GM10266 (cell line): ENCODE data around the gene AKT1.

Experiments
- DNase-seq: peaks from one replicate; pipeline ENCODE4 v3.0.0; 2012; ENCODE audit errors: extremely low spot score
- TF ChIP-seq, protein P1 (sequence below): IDR thresholded peaks from 2 replicates; pipeline ENCODE4 v1.5.1; 2012; ENCODE audit warnings: mild to moderate bottlenecking, low read depth; ENCODE audit not compliant: control insufficient read depth, insufficient read depth; ENCODE audit errors: missing control alignments

AKT1 gene

DNA sequence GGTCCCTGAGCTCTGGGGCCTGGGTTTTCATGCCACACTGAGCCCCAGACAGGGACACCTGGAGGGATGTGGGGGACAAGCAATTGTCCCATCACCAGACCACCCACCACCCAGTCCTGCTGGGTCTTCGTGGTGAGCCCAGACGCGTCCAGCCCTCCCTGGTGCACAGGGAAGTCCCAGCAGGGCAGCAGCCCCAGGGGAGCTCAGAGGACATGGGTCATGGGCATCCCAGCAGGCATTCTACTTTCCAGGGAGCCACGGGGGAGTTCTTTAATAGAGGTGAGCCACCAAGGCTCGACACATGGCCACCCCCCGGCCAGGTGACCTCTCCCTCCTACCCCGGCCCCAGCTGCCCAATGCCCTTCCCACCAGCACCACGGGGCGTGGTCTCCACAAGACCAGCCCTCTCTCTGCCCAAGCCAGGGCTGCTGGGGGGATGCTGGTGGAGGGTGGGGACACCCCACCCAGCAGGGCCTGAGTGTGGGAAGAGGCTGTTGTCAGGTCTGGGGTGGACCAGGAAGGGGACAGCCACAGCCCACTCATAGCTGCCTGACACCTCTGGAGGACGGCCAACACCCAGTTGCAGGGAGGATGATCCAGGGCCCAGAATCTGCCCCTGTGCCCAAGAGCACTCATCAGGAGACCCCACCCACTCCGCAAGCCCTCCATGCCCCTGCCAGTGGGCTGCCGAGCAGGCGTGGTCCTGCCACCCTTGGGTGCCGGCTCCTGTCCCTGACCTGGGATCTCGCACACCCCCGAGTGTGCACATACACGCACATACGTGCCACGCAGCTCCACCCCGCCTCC, 14.1 kb downstream of the AKT1 start:
- TF ChIP-seq, protein P1, sequence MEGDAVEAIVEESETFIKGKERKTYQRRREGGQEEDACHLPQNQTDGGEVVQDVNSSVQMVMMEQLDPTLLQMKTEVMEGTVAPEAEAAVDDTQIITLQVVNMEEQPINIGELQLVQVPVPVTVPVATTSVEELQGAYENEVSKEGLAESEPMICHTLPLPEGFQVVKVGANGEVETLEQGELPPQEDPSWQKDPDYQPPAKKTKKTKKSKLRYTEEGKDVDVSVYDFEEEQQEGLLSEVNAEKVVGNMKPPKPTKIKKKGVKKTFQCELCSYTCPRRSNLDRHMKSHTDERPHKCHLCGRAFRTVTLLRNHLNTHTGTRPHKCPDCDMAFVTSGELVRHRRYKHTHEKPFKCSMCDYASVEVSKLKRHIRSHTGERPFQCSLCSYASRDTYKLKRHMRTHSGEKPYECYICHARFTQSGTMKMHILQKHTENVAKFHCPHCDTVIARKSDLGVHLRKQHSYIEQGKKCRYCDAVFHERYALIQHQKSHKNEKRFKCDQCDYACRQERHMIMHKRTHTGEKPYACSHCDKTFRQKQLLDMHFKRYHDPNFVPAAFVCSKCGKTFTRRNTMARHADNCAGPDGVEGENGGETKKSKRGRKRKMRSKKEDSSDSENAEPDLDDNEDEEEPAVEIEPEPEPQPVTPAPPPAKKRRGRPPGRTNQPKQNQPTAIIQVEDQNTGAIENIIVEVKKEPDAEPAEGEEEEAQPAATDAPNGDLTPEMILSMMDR = no peak
- no peak for DNase-seq

DNA sequence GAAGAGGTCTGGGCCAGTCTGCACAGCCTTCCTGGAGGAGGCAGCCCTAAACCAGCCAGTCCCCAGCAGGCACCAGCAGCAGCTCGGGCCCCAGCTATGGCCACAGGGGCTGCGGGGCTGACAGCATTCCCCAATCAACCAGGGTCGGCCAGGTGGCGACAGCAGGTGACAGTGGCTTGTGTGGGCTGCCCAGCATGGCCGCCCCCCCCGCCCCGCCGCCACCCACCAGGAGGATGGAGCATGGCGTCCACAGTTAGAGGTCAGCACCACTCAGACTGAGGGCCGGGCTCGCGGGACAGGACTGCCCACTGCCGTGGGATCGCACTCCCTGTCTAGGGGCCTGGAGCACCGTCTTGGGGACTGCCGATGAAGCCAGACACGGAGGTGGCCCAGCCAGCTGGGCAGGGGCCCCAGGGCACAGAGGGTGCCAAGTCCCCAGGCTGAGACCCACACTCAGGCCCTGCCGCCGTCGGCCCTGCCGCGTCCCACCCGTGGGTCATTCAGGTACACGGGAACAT, 15.0 kb downstream of the AKT1 start:
- TF ChIP-seq, protein P1 = no peak
- no peak for DNase-seq

DNA sequence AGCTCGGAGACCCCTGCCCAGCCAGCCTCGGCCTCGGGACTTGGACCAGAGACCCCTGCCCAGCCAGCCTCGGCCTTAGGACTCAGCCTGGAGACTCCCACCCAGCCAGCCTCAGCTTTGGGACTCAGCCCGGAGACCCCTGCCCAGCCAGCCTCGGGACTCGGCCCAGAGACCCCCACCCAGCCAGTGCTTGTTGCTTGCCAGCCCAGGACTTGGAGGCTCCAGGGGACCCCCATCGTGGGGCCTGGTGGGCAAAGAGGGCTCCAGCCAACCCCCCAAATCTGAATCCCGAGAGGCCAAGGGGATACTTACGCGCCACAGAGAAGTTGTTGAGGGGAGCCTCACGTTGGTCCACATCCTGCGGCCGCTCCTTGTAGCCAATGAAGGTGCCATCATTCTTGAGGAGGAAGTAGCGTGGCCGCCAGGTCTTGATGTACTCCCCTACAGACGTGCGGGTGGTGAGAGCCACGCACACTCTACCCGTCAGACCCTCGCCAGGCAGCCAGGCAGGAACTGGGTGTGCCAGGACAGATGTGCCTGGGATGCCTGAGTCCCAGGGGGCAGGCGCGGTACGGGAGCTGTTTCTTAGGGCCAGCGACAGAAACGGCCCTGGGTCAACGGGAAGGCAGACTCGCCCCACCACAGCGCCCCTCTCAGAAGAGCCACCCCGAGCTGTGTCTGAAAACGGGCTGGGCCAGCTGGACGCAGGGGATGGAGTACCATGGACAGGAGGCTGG, 15.6 kb downstream of the AKT1 start:
- no peak for DNase-seq
- TF ChIP-seq, protein P1 = no peak

DNA sequence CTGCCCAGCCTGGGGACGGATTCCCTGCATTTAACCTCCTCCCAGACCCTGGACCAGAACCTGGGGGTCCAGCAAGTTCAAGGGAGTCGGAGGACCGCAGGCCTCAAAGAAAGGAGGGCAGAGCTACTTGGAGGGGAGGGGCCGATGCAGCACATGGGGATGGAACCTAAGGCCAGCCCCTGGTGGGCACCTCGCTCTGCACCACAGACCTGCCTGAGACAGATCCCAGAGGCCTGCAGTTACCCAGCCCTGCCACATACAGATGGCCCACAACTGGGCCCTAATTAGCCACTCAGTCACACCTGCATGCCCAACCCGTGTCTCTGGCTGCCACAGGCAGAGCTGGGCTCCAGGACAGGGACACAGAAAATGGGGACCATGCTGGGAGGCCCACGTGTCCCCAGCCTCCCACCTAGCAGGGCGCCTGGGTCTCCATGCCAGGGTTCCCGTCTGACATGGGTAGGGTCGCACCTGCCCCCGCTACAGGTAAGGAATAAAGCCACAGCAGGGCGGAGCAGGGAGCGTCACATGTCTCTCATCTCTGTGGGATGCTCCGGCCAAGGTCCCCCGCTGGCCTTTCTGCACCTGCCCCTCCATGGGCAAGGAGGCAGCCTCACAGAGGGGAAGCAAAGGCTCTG, 16.7 kb downstream of the AKT1 start:
- TF ChIP-seq, protein P1 = no peak
- no peak for DNase-seq

DNA sequence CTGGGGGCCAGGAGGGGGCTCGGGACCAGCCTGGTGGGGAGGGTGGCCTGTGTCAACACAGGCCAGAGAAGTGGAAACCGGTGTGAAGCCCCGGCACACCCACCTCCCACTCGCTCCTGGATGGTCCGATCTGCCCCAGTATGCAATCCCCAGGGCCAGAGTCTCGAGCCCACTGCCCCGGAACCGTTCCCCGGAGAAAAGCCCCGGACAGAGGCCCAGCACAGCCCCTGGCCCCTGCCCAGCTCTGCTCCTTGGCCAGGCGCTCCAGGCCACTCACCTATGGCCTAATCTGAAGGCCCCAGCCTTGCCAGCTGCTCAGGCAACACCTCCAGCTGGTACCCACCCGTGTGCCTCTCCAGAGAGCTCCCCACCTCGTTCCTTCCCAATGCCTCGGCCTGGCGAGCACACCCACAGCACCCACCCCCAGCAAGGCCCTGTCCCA, 17.7 kb downstream of the AKT1 start:
- DNase-seq = no peak
- TF ChIP-seq, protein P1 = no peak

DNA sequence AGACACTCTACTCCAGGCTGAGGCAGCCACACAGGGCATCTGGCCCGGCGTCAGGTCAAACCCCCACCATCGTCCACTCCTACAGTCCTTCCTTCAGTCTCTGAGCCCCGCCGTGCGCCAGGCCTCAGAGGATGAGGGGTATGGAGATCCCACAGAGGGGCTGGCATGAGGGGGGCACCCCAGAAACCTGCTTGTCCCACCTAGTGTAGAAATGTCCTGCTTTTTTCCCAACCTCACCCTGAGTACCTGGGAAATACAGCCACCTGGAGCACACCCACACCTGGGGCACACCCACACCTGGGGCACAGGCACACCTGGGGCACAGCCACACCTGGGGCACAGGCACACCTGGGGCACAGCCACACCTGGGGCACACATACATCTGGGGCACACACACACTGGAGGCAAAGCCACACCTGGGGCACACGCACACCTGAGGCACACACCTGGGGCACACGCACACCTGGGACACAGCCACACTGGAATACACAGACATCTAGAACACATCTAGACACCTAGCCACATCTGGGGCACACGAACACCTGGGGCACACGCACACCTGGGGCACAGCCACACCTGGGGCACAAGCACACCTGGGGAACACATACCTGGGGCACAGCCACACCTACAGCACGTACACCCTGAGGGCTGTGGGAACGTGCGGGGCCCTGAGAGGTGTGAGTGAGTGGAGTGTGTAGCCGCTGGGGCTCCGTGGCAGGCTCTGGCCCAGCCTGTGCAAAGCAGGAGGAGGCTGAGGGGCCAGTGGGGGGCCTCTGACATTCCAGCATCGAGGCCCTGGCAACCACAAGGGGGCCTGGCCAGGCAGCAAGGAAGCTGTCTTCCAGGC, 18.4 kb downstream of the AKT1 start:
- DNase-seq = no peak

More for the DNA sequence above, 18.4 kb downstream of the AKT1 start:
- TF ChIP-seq, protein P1 = no peak
